AG09309 (cell line): ENCODE measurements around the gene HDAC1.

Experiments used
- DNase-seq: peaks from one replicate; pipeline ENCODE4 v3.0.0-alpha.2; 2010; ENCODE audit warnings: low read depth
- H3K4me3 ChIP-seq: 2 replicates; pipeline ENCODE4 v1.5.1; 2011; ENCODE audit warnings: mild to moderate bottlenecking, low read depth, low read length, moderate library complexity; ENCODE audit not compliant: control insufficient read depth
- TF ChIP-seq, protein P1 (sequence below): IDR thresholded peaks from 2 replicates; pipeline ENCODE4 v1.5.1; 2011; ENCODE audit warnings: mild to moderate bottlenecking, low read depth, low read length, inconsistent platforms; ENCODE audit not compliant: insufficient read depth, control insufficient read depth; ENCODE audit errors: missing control alignments

HDAC1 gene

DNA sequence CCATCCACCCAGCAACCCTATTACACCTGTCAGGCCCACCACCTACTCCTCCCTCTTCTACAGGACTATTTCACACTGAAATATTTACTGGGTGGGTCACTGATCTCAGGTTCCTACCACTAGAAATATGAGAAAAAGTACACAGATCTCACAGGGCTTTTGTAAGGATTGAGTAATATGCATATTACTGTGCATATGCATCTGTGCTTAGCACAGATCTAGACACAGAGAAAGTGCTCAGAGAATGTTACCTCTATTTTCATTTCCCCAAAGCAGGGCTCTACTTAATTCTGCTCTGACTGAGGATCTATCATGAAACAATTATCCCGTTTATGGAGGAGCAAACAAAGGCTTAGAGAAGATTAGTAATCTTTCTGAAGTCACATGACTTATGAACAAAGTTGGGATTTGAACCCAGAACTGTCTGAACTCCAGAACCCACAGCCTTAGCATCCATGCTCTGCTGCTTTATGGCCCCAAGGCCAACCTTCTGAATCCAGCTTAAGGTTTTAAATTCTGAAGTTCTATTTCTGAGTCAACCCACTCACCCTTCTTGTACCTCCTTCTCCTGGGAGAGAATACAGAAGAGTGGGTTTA lies 82.2 kb downstream of the HDAC1 start:
- H3K4me3 ChIP-seq = no peak overlapping the region
- TF ChIP-seq, protein P1, sequence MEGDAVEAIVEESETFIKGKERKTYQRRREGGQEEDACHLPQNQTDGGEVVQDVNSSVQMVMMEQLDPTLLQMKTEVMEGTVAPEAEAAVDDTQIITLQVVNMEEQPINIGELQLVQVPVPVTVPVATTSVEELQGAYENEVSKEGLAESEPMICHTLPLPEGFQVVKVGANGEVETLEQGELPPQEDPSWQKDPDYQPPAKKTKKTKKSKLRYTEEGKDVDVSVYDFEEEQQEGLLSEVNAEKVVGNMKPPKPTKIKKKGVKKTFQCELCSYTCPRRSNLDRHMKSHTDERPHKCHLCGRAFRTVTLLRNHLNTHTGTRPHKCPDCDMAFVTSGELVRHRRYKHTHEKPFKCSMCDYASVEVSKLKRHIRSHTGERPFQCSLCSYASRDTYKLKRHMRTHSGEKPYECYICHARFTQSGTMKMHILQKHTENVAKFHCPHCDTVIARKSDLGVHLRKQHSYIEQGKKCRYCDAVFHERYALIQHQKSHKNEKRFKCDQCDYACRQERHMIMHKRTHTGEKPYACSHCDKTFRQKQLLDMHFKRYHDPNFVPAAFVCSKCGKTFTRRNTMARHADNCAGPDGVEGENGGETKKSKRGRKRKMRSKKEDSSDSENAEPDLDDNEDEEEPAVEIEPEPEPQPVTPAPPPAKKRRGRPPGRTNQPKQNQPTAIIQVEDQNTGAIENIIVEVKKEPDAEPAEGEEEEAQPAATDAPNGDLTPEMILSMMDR = no peak
- DNase-seq = no peak

DNA sequence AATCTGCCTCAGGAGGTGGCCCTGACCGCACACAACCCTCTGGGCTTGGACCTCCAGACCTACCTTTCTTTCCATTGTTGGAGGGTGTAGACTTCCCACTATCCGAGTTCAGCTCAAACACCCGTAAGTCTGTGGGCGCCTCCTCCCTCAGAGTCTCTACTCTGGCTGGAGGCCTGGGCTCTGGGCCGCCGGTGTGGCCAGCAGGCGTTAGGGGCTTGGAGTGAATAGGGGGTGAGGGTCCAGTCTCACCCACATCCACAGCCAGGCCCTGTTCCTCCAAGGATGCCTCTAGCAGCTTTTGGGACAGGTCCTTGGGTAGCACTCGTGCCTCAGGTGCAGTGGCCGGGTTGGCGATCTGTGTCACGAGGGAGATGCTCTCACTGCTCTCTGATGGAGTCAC lies 84.3 kb downstream of the HDAC1 start:
- no peak for DNase-seq
- TF ChIP-seq, protein P1 = no peak
- H3K4me3 ChIP-seq = no peak overlapping the region

DNA sequence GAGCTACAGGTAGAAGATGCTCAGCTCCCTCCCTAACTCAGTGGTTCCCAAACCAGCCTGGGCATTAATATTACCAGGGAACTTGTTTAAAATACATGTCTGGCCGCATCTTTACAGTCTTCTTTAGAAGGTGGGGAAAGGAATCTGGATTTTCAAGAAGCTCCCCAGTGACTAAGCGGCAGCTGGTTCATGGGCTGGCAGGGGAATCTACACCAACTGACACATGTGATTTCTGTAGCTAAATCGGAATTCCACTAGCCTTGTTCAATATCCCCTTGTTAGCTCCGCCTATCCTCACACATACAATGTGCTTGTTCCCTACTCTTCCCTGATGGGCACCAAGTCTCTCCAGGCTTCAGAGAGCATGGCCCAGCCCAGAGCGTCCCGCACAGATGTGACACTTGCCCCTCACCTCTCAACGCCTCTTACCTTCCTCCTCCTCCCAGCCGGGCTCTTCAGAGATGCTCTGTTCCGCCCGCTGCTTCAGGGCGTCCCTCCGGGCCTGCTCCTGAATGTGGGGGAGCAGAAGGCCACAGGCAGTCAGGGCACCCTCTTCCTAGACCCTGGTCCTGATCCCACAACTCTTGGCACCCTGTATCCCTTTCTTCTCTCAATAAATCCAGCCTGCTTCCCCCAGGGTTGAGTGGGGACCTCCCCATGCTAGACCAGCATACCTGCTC lies 85.8 kb downstream of the HDAC1 start:
- DNase-seq = no peak
- TF ChIP-seq, protein P1 = no peak
- H3K4me3 ChIP-seq = no peak overlapping the region

DNA sequence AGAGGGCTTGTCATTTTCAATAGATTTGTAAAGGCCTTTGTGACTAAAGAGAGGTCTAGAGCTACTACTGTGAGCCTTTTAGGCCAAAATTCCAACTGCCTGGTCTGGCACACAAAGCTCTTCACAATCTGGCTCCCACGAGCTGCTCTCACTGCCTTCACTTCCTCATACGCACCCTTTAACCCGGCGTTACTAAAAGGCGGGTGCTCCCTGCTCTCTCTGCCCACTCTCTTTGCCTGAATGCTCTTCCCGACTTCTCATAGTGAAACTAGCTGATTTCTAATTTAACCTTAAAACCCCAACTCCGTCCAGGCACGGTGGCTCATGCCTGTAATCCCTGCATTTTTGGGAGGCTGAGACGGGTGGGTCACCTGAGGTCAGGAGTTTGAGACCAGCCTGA lies 88.2 kb downstream of the HDAC1 start:
- no peak for DNase-seq
- TF ChIP-seq, protein P1 = no peak
- H3K4me3 ChIP-seq = no peak overlapping the region
